GM23338 (cell line): ENCODE data around the gene CDC23. TPM values are rescaled to one million over a fixed set of nuclear protein-coding genes. Genes with fewer than 3 reads are reported as not detected.

Experiments
- ATAC-seq: fragments of 200-7000 bp; cut with Tn5 transposase; 3 replicates; pipeline ENCODE4 v1.9.1; 2020
- DNase-seq: peaks from one replicate; pipeline ENCODE4 v3.0.0-alpha.2; 2015; ENCODE audit warnings: low spot score
- H2AFZ ChIP-seq: fragments of 200-600 bp; sonication (generic); 2 replicates; pipeline ENCODE4 v1.8.0; 2016; ENCODE audit warnings: antibody characterized with exemption, mild to moderate bottlenecking, moderate library complexity
- H3F3A ChIP-seq: fragments of 200-600 bp; sonication (generic); replicated peaks from 2 replicates; pipeline ENCODE4 v1.8.0; 2017; ENCODE audit warnings: antibody characterized with exemption, mixed run types, low read depth
- H3K27ac ChIP-seq: fragments of 200-600 bp; sonication (generic); 2 replicates; pipeline ENCODE4 v1.6.1; 2016; ENCODE audit warnings: low read depth
- H3K27me3 ChIP-seq: fragments of 200-600 bp; sonication (generic); 2 replicates; pipeline ENCODE4 v1.8.0; 2016; ENCODE audit warnings: mild to moderate bottlenecking, mixed run types, moderate library complexity; ENCODE audit not compliant: insufficient read depth
- H3K36me3 ChIP-seq: fragments of 200-600 bp; sonication (generic); 2 replicates; pipeline ENCODE4 v1.8.0; 2016; ENCODE audit warnings: mild to moderate bottlenecking; ENCODE audit not compliant: insufficient read depth
- H3K4me1 ChIP-seq: fragments of 200-600 bp; sonication (generic); 2 replicates; pipeline ENCODE4 v1.8.0; 2016; ENCODE audit warnings: mild to moderate bottlenecking, moderate library complexity; ENCODE audit not compliant: insufficient read depth
- H3K4me2 ChIP-seq: fragments of 200-600 bp; sonication (generic); 2 replicates; pipeline ENCODE4 v1.7.1; 2017; ENCODE audit warnings: mixed run types
- H3K4me3 ChIP-seq: fragments of 200-600 bp; sonication (generic); 2 replicates; pipeline ENCODE4 v1.6.1; 2016; ENCODE audit warnings: mixed run types
- H3K79me2 ChIP-seq: fragments of 200-600 bp; sonication (generic); replicated peaks from 2 replicates; pipeline ENCODE4 v1.8.0; 2017; ENCODE audit warnings: mild to moderate bottlenecking; ENCODE audit not compliant: insufficient read depth
- H3K9me2 ChIP-seq: fragments of 200-600 bp; sonication (generic); 2 replicates; pipeline ENCODE4 v1.8.0; 2017; ENCODE audit not compliant: insufficient read depth
- H4K20me1 ChIP-seq: fragments of 200-600 bp; sonication (generic); replicated peaks from 2 replicates; pipeline ENCODE4 v1.8.0; 2017; ENCODE audit warnings: mild to moderate bottlenecking; ENCODE audit not compliant: insufficient read depth
- H3K27ac Mint-ChIP-seq: 2 replicates; pipeline ENCODE4 v1.8.0; 2020; ENCODE audit warnings: inconsistent platforms, mild to moderate bottlenecking, moderate library complexity, mixed read lengths
- H3K27me3 Mint-ChIP-seq: 3 replicates; pipeline ENCODE4 v1.8.0; 2022; ENCODE audit warnings: low read depth, mild to moderate bottlenecking, moderate library complexity, mixed read lengths, inconsistent platforms; ENCODE audit not compliant: insufficient read depth, poor library complexity
- H3K36me3 Mint-ChIP-seq: 3 replicates; pipeline ENCODE4 v1.8.0; 2021; ENCODE audit warnings: low read depth, mild to moderate bottlenecking, inconsistent platforms, moderate library complexity, mixed read lengths
- H3K4me1 Mint-ChIP-seq: 3 replicates; pipeline ENCODE4 v1.8.0; 2020; ENCODE audit warnings: mild to moderate bottlenecking, inconsistent platforms, mixed read lengths
- H3K4me3 Mint-ChIP-seq: 3 replicates; pipeline ENCODE4 v1.8.0; 2021; ENCODE audit warnings: moderate library complexity, mild to moderate bottlenecking, inconsistent platforms, mixed read lengths
- H3K9me3 Mint-ChIP-seq: 3 replicates; pipeline ENCODE4 v1.8.0; 2020; ENCODE audit warnings: moderate library complexity, mild to moderate bottlenecking, inconsistent platforms, mixed read lengths
- CREB1 ChIP-seq: fragments of 250-450 bp; sonication (Bioruptor Pico); IDR thresholded peaks from 2 replicates; pipeline ENCODE4 v1.5.0; 2020; ENCODE audit warnings: low read depth, mild to moderate bottlenecking, moderate library complexity
- EZH2phosphoT487 ChIP-seq: fragments of 200-600 bp; sonication (generic); IDR thresholded peaks from one replicate; pipeline ENCODE4 v1.8.1; 2018; ENCODE audit warnings: antibody characterized with exemption; ENCODE audit not compliant: unreplicated experiment
- NANOG ChIP-seq: IDR thresholded peaks from 2 replicates; pipeline ENCODE4 v1.6.1; 2016; ENCODE audit warnings: antibody characterized with exemption, borderline replicate concordance
- POLR2AphosphoS5 ChIP-seq: IDR thresholded peaks from 2 replicates; pipeline ENCODE4 v1.6.1; 2016; ENCODE audit warnings: antibody characterized with exemption, low read depth
- polyA plus RNA-seq: library from polyadenylated mRNA; unstranded; fragments of >200 nt; fragmentation: Nextera tagmentation; extraction: Ambion mirVana; gene quantifications from 2 replicates; pipeline ENCODE4 v1.2.1, GENCODE V29; 2016
- total RNA-seq: library from RNA; depleted of rRNA; stranded (reverse); fragments of >200 nt; shearing (Covaris generic); gene quantifications from 2 replicates; pipeline ENCODE4 v1.2.3, GENCODE V29; 2014
- TF ChIP-seq, protein P1 (sequence below): IDR thresholded peaks from one replicate; pipeline ENCODE4 v1.6.1; 2018; ENCODE audit warnings: antibody characterized with exemption; ENCODE audit not compliant: unreplicated experiment
- TF ChIP-seq, protein P2 (sequence below), 2 experiments: fragments of 200-600 bp in 1 of 2; sonication (generic) in 1 of 2; conservative IDR thresholded peaks; 2 replicates each; pipeline versions ENCODE4 v1.5.1 to v1.6.1; 2016 to 2017; ENCODE audit warnings: antibody characterized with exemption in 2 of 2, low read depth in 2 of 2, mild to moderate bottlenecking in 2 of 2, moderate library complexity in 1 of 2
- TF ChIP-seq, protein P3 (sequence below): IDR thresholded peaks from 2 replicates; pipeline ENCODE4 v1.6.1; 2016; ENCODE audit warnings: antibody characterized with exemption

CDC23 gene
- total and polyA plus RNA-seq, 2 experiments from 2014 or later, result 28.0 to 45.9 TPM

DNA sequence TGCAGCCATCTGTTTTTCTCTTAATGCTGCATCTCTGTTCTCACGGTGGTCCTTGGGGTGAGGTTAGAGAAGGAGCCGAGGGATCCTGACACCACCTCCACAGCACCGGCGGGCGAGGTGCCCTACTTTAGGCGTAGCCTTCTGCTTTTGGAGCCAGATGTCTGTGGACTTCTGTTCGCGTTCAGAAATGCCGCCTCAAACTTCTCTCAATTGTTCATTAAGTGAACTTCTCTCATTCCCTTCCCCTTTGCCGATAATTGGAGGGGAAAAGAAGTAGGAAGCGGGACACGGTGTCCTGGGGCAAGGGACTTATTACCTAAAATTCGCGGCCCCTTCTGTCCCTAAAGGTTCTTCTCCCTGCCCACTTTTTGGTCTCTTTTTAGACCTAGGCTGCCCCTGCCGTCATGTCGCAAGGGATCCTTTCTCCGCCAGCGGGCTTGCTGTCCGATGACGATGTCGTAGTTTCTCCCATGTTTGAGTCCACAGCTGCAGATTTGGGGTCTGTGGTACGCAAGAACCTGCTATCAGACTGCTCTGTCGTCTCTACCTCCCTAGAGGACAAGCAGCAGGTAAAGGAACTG lies 33.8 kb downstream of the CDC23 start (continued):
- TF ChIP-seq, protein P1, sequence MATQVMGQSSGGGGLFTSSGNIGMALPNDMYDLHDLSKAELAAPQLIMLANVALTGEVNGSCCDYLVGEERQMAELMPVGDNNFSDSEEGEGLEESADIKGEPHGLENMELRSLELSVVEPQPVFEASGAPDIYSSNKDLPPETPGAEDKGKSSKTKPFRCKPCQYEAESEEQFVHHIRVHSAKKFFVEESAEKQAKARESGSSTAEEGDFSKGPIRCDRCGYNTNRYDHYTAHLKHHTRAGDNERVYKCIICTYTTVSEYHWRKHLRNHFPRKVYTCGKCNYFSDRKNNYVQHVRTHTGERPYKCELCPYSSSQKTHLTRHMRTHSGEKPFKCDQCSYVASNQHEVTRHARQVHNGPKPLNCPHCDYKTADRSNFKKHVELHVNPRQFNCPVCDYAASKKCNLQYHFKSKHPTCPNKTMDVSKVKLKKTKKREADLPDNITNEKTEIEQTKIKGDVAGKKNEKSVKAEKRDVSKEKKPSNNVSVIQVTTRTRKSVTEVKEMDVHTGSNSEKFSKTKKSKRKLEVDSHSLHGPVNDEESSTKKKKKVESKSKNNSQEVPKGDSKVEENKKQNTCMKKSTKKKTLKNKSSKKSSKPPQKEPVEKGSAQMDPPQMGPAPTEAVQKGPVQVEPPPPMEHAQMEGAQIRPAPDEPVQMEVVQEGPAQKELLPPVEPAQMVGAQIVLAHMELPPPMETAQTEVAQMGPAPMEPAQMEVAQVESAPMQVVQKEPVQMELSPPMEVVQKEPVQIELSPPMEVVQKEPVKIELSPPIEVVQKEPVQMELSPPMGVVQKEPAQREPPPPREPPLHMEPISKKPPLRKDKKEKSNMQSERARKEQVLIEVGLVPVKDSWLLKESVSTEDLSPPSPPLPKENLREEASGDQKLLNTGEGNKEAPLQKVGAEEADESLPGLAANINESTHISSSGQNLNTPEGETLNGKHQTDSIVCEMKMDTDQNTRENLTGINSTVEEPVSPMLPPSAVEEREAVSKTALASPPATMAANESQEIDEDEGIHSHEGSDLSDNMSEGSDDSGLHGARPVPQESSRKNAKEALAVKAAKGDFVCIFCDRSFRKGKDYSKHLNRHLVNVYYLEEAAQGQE, result no peak
- TF ChIP-seq, protein P2, sequence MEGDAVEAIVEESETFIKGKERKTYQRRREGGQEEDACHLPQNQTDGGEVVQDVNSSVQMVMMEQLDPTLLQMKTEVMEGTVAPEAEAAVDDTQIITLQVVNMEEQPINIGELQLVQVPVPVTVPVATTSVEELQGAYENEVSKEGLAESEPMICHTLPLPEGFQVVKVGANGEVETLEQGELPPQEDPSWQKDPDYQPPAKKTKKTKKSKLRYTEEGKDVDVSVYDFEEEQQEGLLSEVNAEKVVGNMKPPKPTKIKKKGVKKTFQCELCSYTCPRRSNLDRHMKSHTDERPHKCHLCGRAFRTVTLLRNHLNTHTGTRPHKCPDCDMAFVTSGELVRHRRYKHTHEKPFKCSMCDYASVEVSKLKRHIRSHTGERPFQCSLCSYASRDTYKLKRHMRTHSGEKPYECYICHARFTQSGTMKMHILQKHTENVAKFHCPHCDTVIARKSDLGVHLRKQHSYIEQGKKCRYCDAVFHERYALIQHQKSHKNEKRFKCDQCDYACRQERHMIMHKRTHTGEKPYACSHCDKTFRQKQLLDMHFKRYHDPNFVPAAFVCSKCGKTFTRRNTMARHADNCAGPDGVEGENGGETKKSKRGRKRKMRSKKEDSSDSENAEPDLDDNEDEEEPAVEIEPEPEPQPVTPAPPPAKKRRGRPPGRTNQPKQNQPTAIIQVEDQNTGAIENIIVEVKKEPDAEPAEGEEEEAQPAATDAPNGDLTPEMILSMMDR (conservative IDR thresholded peaks at IDR 0.05; ENCODE audit: low read depth in 2 of 2), result no peak

DNA sequence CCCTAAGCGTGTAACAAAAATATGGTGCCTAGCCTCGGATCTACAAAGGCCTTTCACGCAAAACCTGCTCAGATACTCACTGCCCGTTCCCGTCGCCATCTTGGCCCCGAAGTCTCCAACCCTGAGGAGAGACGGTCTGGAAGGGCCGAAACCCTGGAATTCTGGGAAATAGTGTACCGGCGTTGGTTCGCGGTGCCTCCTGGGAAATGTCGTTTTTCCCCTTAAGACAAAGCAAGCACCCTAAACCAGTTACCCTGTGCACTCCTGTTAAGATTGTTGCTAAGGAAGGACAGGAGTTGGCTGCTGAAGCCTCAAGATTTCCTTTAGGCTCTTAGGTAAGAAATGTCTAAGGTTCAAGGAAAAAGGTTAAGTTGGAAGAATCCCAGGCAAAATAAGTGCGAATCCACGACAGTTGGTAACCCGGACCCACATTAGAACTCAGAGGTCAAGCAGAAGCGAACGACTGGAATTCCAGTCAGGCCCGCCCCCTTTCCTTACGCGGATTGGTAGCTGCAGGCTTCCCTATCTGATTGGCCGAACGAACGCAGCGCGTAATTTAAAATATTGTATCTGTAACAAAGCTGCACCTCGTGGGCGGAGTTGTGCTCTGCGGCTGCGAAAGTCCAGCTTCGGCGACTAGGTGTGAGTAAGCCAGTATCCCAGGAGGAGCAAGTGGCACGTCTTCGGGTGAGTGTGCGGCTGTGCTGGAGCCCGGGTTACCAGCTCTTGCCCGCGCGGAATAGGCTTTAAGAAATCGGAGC lies 34.4 kb downstream of the CDC23 start, which contains the start of the genes BRD8 and KIF20A:
Gene BRD8 (minus strand): TSS at position 115 of the 761 bp plus-strand sequence. CDS start 16 bp downstream, at position 99.
Gene KIF20A (plus strand): TSS at position 597 of the 761 bp plus-strand sequence. CDS start 569 bp downstream, outside the sequence.
- H3K79me2 ChIP-seq, result peaks cover 56% of the 10 kb centered on the region
- H3K4me3 Mint-ChIP-seq, result no peak within 1 kb of the TSS
- H3K36me3 Mint-ChIP-seq, result peaks cover 61% of the 10 kb centered on the region
- no peaks in the 10 kb centered on the region; the same call in 1 of the 2 replicates for H4K20me1 ChIP-seq
- peak within 1 kb of the TSS; percentile 73 for H3K4me3 ChIP-seq
- peaks cover 12% of the 10 kb centered on the region for H3K4me1 ChIP-seq
- H3K27ac Mint-ChIP-seq, result no peak within 1 kb of the TSS
- peaks cover 45% of the 10 kb centered on the region for H3K36me3 ChIP-seq
- no peaks in the 10 kb centered on the region for H3K9me3 Mint-ChIP-seq
- peak; percentile 94 for TF ChIP-seq POLR2AphosphoS5
- no peak for TF ChIP-seq EZH2phosphoT487
- TF ChIP-seq, protein P1, result peak; percentile 10
- TF ChIP-seq, protein P2 (conservative IDR thresholded peaks at IDR 0.05; ENCODE audit: low read depth in 2 of 2), result no peak
- TF ChIP-seq, protein P3, sequence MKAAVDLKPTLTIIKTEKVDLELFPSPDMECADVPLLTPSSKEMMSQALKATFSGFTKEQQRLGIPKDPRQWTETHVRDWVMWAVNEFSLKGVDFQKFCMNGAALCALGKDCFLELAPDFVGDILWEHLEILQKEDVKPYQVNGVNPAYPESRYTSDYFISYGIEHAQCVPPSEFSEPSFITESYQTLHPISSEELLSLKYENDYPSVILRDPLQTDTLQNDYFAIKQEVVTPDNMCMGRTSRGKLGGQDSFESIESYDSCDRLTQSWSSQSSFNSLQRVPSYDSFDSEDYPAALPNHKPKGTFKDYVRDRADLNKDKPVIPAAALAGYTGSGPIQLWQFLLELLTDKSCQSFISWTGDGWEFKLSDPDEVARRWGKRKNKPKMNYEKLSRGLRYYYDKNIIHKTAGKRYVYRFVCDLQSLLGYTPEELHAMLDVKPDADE, result peak; percentile 79
- peak; percentile 58 for TF ChIP-seq CREB1 (CRISPR knock-in tag)
- 0 out of 2 replicates have a peak, but pooled peaks have one; percentile 5 for TF ChIP-seq NANOG
- peak; percentile 99 for DNase-seq
- H3F3A ChIP-seq, result 0 out of 2 replicates have a peak, but pooled peaks cover 6% of the 10 kb centered on the region
- peak within 1 kb of the TSS; percentile 83 for H3K27ac ChIP-seq
- H3K4me1 Mint-ChIP-seq, result peaks cover 2% of the 10 kb centered on the region; the same call in 2 of the 3 replicates
- H3K9me2 ChIP-seq, result no peaks in the 10 kb centered on the region
- peak; percentile 87 for ATAC-seq
- peak within 1 kb of the TSS; percentile 64 for H2AFZ ChIP-seq
- H3K27me3 Mint-ChIP-seq, result peaks cover 6% of the 10 kb centered on the region
- peak within 1 kb of the TSS; percentile 87 for H3K4me2 ChIP-seq
- H3K27me3 ChIP-seq, result no peaks in the 10 kb centered on the region
